ENCODE data around the gene ZNF732. TPM values are rescaled to one million over a fixed set of nuclear protein-coding genes. Genes with fewer than 3 reads are reported as not detected.

ZNF732 gene
- total RNA-seq, 2 experiments from 2014 or later: 0.09 TPM; not detected in 1

Small RNA genes within 50 kb of the gene (microRNA-seq; reads per million reads assigned to microRNA genes)
- gene MIR571 (ENCODE audit: borderline replicate concordance): not detected

Other genes with a start within 250 kb of the ZNF732 start
- gene ZNF718, start 181.0 kb downstream of the ZNF732 start, total RNA-seq: 10 to 100 TPM in 1 of 2 experiments, 1 to 10 TPM in 1; 9.7 to 10.3 TPM
- gene ZNF141, start 32.3 kb upstream of the ZNF732 start, total RNA-seq: 10 to 100 TPM; 26.5 to 35.3 TPM
- 10 to 100 TPM; 32.3 to 37.9 TPM for gene ZNF721, start 193.7 kb upstream of the ZNF732 start, total RNA-seq
- gene PIGG, start 193.7 kb upstream of the ZNF732 start, total RNA-seq: 10 to 100 TPM; 39.9 to 48.2 TPM

All from activated CD4-positive, alpha-beta T cell treated with anti-CD3 and anti-CD28 coated beads for 36 hours (primary cell).